ENCODE data around the gene FUCA2.

The FUCA2 gene

DNA sequence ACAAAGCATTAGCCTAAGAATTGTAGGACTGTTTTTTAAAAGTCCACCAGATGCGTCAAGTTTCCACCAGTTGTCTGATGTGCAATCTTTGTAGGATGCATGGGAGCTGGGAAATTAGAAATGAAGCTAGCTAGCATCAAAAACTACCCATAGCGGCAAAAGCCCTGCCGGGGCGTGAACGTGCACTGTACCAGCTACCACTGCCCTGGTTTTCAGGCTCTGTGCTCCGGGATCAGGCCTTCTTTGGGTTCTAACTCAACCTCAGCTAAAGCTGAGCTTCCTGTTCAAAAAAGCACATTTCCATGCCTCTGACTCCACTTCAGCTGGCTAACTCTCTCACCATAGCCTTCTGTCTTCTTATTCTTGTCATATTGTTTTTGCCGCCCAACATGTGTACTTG, 26.9 kb upstream of the FUCA2 start:
- TF ChIP-seq, protein P1, sequence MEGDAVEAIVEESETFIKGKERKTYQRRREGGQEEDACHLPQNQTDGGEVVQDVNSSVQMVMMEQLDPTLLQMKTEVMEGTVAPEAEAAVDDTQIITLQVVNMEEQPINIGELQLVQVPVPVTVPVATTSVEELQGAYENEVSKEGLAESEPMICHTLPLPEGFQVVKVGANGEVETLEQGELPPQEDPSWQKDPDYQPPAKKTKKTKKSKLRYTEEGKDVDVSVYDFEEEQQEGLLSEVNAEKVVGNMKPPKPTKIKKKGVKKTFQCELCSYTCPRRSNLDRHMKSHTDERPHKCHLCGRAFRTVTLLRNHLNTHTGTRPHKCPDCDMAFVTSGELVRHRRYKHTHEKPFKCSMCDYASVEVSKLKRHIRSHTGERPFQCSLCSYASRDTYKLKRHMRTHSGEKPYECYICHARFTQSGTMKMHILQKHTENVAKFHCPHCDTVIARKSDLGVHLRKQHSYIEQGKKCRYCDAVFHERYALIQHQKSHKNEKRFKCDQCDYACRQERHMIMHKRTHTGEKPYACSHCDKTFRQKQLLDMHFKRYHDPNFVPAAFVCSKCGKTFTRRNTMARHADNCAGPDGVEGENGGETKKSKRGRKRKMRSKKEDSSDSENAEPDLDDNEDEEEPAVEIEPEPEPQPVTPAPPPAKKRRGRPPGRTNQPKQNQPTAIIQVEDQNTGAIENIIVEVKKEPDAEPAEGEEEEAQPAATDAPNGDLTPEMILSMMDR (conservative IDR thresholded peaks at IDR 0.05; ENCODE audit: low read depth): no peak
- H3K27ac ChIP-seq: no peak overlapping the region
- ChIA-PET CTCF (interaction anchor here (0.8 to 1.1 kb wide), 2 partner anchors 27 to 37 kb away, joined by 3 to 4 read pairs; partner anchors contain the start of gene FUCA2), POLR2A (ENCODE audit: low non-redundant PET) (no interaction called here)
- DNase-seq (ENCODE audit: low spot score): no peak

DNA sequence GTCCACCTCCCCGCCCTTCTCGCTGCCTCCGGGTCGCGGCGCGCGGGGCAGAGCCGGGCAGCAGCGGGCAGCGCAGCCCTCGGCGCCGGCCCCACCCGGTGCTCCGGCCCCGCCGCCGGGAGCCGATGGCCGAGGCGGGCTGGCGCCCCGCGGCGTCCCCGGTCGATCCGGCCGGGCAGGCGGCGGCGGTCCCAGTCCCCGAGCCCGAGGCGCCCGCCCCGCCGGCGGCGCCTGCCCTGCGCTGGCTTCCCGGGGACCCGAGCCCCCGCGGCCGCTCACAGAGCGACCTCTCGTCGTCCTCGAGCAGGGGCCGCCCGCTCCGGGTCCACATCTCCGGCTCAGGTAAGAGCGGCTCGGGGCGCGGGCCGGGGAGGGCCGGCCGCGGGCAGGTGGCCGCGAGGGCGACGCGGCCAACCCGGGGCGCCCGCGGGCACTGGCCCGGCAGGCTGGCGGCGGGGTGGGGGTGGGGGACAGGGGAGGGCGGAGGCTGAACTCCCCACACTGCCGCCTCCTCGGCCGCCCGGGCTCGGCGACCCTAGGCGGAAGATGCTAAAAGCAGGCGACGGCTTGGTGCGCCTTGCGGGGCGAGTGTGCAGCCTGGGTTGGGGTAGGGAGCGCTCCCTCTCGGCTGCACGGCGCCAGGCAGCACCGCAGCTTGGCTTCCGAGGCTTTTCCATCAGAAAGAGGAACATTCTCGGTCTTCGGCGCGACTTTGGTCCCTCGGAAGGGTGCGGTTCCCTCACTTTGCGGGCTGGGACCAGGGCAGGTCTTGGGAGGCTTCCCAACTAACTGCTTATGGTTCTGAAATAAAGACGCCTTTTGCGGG, 25.6 kb upstream of the FUCA2 start:
- ChIA-PET POLR2A (ENCODE audit: low non-redundant PET) (no interaction called here), CTCF (interaction anchor here (0.6 to 1.1 kb wide), 4 partner anchors 38 to 760 kb away, joined by 3 to 4 read pairs (median 3); no protein-coding TSS in a partner anchor)
- TF ChIP-seq, protein P1 (conservative IDR thresholded peaks at IDR 0.05; ENCODE audit: low read depth): peak; percentile 56
- peak overlapping the region; percentile 74 for H3K27ac ChIP-seq
- peak; percentile 44 for DNase-seq (ENCODE audit: low spot score)

DNA sequence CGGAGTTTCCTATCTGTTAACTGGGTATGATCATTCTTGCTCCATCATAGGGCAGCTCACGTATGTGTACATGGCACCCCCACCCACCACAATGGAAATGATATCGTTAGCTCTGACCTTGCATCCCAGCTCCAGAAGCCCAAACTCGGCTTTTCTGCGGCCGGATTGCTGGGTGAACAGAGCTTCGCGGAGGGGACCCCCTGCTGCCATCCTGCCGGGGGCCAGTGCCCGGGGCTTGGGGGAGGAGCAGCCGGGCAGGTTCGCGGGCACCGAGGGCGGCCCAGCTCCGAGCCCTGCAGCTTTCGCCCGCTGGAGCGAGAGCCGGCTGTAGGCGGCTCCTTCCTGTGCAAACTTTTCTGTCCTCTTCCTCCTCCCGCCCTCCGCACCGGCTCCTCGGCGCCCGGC, 24.9 kb upstream of the FUCA2 start:
- DNase-seq (ENCODE audit: low spot score): no peak

DNA sequence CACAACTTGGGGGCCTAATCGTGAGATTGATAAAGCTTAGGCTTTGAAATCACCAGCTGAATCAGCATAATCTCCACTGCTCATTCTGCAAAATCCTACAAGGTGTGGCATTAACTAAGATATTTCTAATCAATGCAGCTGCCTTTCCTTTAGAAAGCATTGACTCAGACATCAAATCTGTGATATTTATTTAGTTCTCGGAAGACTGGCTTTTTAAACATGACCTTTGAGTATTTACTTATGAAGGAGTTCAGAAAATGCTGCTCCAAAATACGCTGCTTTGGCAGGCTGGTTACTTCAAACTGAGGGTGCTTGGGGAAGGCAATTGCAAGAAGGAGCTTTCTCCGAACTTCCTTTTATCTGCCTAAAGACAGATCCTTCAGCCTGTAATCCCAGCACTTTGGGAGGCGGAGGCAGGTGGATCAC, 23.7 kb upstream of the FUCA2 start:
- no peak overlapping the region for H3K27ac ChIP-seq
- ChIA-PET POLR2A (ENCODE audit: low non-redundant PET) (no interaction called here), CTCF (interaction anchor here (0.6 kb wide), 1 partner anchor 8 kb away, joined by 3 read pairs; no protein-coding TSS in a partner anchor)
- DNase-seq (ENCODE audit: low spot score): no peak
- TF ChIP-seq, protein P1 (conservative IDR thresholded peaks at IDR 0.05; ENCODE audit: low read depth): no peak

More for the DNA sequence above, 24.9 kb upstream of the FUCA2 start:
- POLR2A ChIA-PET (ENCODE audit: low non-redundant PET): no interaction called here
- H3K27ac ChIP-seq: peak overlapping the region; percentile 74
- TF ChIP-seq, protein P1 (conservative IDR thresholded peaks at IDR 0.05; ENCODE audit: low read depth): no peak
- CTCF ChIA-PET: interaction anchor here (1.1 kb wide), 1 partner anchor 39 kb away, joined by 3 read pairs; no protein-coding TSS in a partner anchor

DNA sequence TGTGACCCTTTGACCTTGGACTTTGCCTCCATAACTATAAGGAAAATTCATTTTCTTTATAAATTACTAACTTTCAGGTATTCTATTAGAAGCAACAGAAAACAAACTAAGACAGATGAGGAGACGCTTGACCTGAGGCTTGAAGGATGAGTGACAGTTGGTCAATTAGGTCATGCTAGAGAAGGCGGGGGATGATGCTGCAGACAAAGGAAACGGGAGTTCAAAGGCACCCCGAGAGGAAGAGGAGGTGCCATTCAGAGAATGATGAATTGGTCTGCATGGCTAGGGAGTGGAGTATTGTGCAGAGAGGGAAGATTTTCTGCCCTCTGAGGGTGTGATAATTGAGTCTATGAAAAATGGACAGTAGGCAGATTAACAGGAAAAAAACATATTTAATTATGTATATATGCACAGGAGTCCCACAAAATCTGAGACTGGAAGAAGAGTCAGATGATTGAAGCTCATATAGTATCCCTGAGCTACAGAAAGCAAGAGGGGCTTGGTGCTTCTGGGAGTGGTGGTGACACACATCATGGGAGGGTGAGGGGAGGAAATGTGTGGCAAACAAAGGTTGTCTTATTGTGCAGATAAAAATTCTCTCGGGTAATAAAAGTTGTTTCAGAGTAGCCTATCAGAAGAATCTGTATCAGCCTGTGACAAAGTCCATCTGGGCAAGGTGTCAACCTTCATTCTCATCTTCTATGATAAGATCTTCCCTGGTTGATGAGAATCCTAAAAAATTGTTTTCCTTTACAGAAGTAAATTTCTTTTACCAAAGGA, 20.4 kb upstream of the FUCA2 start:
- no peak overlapping the region for H3K27ac ChIP-seq
- no peak for DNase-seq (ENCODE audit: low spot score)
- TF ChIP-seq, protein P1 (conservative IDR thresholded peaks at IDR 0.05; ENCODE audit: low read depth): no peak
- ChIA-PET CTCF (interaction anchor here (0.6 kb wide), 2 partner anchors 144 to 853 kb away, joined by 3 read pairs; no protein-coding TSS in a partner anchor), POLR2A (ENCODE audit: low non-redundant PET) (no interaction called here)

DNA sequence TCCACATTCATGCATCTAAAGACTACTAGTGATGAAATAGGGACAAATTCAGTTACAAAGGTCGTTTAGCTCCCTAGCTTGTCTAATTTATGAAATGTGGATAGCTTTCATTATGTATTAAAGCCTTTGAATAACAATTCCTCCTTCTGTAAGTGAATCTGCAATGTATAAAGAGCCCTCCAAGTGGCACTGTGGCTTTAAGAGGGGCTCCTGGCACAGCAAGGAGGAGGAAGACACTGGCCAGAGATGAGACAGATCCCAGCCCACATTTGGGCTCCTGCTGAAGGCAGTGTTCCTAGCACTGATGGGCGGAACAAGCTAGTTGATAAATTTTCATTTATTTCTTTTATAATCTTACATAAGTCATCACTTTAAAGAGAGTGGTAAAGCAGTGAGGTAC, 17.6 kb upstream of the FUCA2 start:
- CTCF ChIA-PET: interaction anchor here (0.7 kb wide), 1 partner anchor 196 kb away, joined by 3 read pairs; no protein-coding TSS in a partner anchor

More for the DNA sequence above, 17.6 kb upstream of the FUCA2 start:
- POLR2A ChIA-PET (ENCODE audit: low non-redundant PET): no interaction called here
- H3K27ac ChIP-seq: no peak overlapping the region
- TF ChIP-seq, protein P1 (conservative IDR thresholded peaks at IDR 0.05; ENCODE audit: low read depth): no peak
- DNase-seq (ENCODE audit: low spot score): no peak
